Subcutaneous abdominal adipose tissue (tissue), 5 donors: Measurements from ENCODE around the gene BEX3.
"Not testable (repeated sequence)": the region's sequence is repeated elsewhere in the genome, so short reads cannot be mapped to it uniquely, and the experiment has no call there.

Experiments used
- H3K27ac ChIP-seq: one replicate; pipeline ENCODE4 v1.7.0; 2013; ENCODE audit warnings: low read depth, mild to moderate bottlenecking, inconsistent platforms, low read length, moderate library complexity
- H3K27me3 ChIP-seq, 5 donors: one replicate each; pipeline ENCODE4 v1.7.0; 2013; ENCODE audit warnings: low read length in 5 of 5, inconsistent platforms in 1 of 5; ENCODE audit not compliant: control insufficient read depth in 5 of 5, insufficient read depth in 4 of 5
- H3K36me3 ChIP-seq, 5 donors: one replicate each; pipeline ENCODE4 v1.7.0; 2013; ENCODE audit warnings: low read length in 5 of 5; ENCODE audit not compliant: control insufficient read depth in 5 of 5, insufficient read depth in 5 of 5
- H3K4me1 ChIP-seq, 5 donors: one replicate each; pipeline ENCODE4 v1.7.0; 2013; ENCODE audit warnings: low read length in 5 of 5, mild to moderate bottlenecking in 3 of 5, moderate library complexity in 1 of 5; ENCODE audit not compliant: control insufficient read depth in 5 of 5, insufficient read depth in 5 of 5
- H3K4me3 ChIP-seq, 5 donors: one replicate each; pipeline ENCODE4 v1.7.0; 2013; ENCODE audit warnings: low read length in 5 of 5, low read depth in 1 of 5
- H3K9ac ChIP-seq, 5 donors: one replicate each; pipeline ENCODE4 v1.7.0; 2013; ENCODE audit warnings: low read length in 5 of 5, mild to moderate bottlenecking in 4 of 5, moderate library complexity in 3 of 5
- H3K9me3 ChIP-seq, 5 donors: one replicate each; pipeline ENCODE4 v1.7.0; 2013; ENCODE audit warnings: low read length in 5 of 5; ENCODE audit not compliant: control insufficient read depth in 5 of 5
- donor health status: healthy.
- donor health status: healthy.
- donor health status: healthy.
- donor health status: healthy.
- donor health status: healthy.

BEX3 gene

GRCh38 chrX:103397707-103398106, 21.4 kb downstream of the BEX3 start:
- no peak overlapping the region for H3K27ac ChIP-seq
- peaks cover 0 to 24% (median 15%) of the 10 kb centered on the region in 5 donors for H3K27me3 ChIP-seq
- H3K4me1 ChIP-seq = no peaks in the 10 kb centered on the region
- H3K36me3 ChIP-seq = no peaks in the 10 kb centered on the region
- no peak overlapping the region for H3K9ac ChIP-seq
- H3K9me3 ChIP-seq = no peaks in the 10 kb centered on the region
- H3K4me3 ChIP-seq = no peak overlapping the region

- H3K27me3 ChIP-seq = peaks cover 0 to 24% (median 15%) of the 10 kb centered on the region in 5 donors
- H3K9me3 ChIP-seq = no peaks in the 10 kb centered on the region
- no peaks in the 10 kb centered on the region for H3K4me1 ChIP-seq
- no peak overlapping the region for H3K4me3 ChIP-seq
- H3K27ac ChIP-seq = no peak overlapping the region
- no peaks in the 10 kb centered on the region for H3K36me3 ChIP-seq
- H3K9ac ChIP-seq = no peak overlapping the region
Measured at GRCh38 chrX:103398421-103398864, 22.1 kb downstream of the BEX3 start.

- no peak overlapping the region for H3K4me3 ChIP-seq
- H3K27ac ChIP-seq = no peak overlapping the region
- H3K27me3 ChIP-seq = peaks cover 0 to 24% (median 15%) of the 10 kb centered on the region in 5 donors
- no peaks in the 10 kb centered on the region for H3K36me3 ChIP-seq
- H3K9ac ChIP-seq = no peak overlapping the region
- H3K4me1 ChIP-seq = peaks cover 0 to 6% (median 0%) of the 10 kb centered on the region in 5 donors
- no peaks in the 10 kb centered on the region for H3K9me3 ChIP-seq
Measured at GRCh38 chrX:103399744-103400143, 23.4 kb downstream of the BEX3 start.

GRCh38 chrX:103400931-103401330, 24.6 kb downstream of the BEX3 start:
- Histone ChIP-seq H3K4me3 (no peak overlapping the region), H3K9me3 (no peaks in the 10 kb centered on the region), H3K9ac (no peak overlapping the region), H3K4me1 (peaks cover 0 to 10% (median 0%) of the 10 kb centered on the region in 5 donors), H3K36me3 (no peaks in the 10 kb centered on the region), H3K27me3 (peaks cover 3 to 23% (median 15%) of the 10 kb centered on the region in 5 donors), H3K27ac (no peak overlapping the region)

- H3K4me3 ChIP-seq = peak overlapping the region; percentile 61 to 74 (median 65)
- H3K27ac ChIP-seq = no peak overlapping the region
- H3K4me1 ChIP-seq = peaks cover 0 to 10% (median 0%) of the 10 kb centered on the region in 5 donors
- no peaks in the 10 kb centered on the region for H3K36me3 ChIP-seq
- peaks cover 0 to 18% (median 6%) of the 10 kb centered on the region in 5 donors for H3K27me3 ChIP-seq
- peak overlapping the region in 3 of 5 donors; percentile 13 to 60 (median 39) for H3K9ac ChIP-seq
- no peaks in the 10 kb centered on the region for H3K9me3 ChIP-seq
Measured at GRCh38 chrX:103404231-103405008, 28.1 kb downstream of the BEX3 start.

GRCh38 chrX:103405009-103405333, 28.6 kb downstream of the BEX3 start:
- Histone ChIP-seq H3K9ac (peak overlapping the region in 3 of 5 donors; percentile 13 to 60 (median 39)), H3K27me3 (peaks cover 0 to 18% (median 6%) of the 10 kb centered on the region in 5 donors)

GRCh38 chrX:103406256-103406655, 29.9 kb downstream of the BEX3 start:
- Histone ChIP-seq H3K27ac (no peak overlapping the region), H3K4me3 (no peak overlapping the region), H3K36me3 (no peaks in the 10 kb centered on the region), H3K4me1 (peaks cover 0 to 10% (median 0%) of the 10 kb centered on the region in 5 donors), H3K27me3 (peaks cover 0 to 13% (median 3%) of the 10 kb centered on the region in 5 donors), H3K9ac (no peak overlapping the region), H3K9me3 (no peaks in the 10 kb centered on the region)

More at GRCh38 chrX:103405009-103405333, 28.6 kb downstream of the BEX3 start:
- Histone ChIP-seq H3K9me3 (no peaks in the 10 kb centered on the region), H3K27ac (no peak overlapping the region), H3K4me3 (peak overlapping the region; percentile 61 to 74 (median 65)), H3K4me1 (peaks cover 0 to 10% (median 0%) of the 10 kb centered on the region in 5 donors), H3K36me3 (no peaks in the 10 kb centered on the region)

GRCh38 chrX:103407776-103408175, 31.4 kb downstream of the BEX3 start:
- no peak overlapping the region for H3K9ac ChIP-seq
- H3K27ac ChIP-seq = no peak overlapping the region
- H3K9me3 ChIP-seq = peaks cover 0 to 3% (median 0%) of the 10 kb centered on the region in 5 donors
- H3K4me1 ChIP-seq = peaks cover 0 to 10% (median 0%) of the 10 kb centered on the region in 5 donors
- no peak overlapping the region for H3K4me3 ChIP-seq
- H3K36me3 ChIP-seq = no peaks in the 10 kb centered on the region
- peaks cover 0 to 11% (median 3%) of the 10 kb centered on the region in 5 donors for H3K27me3 ChIP-seq

GRCh38 chrX:103411721-103412120, 35.4 kb downstream of the BEX3 start:
- not testable (repeated sequence) for H3K9ac ChIP-seq, H3K4me1 ChIP-seq, H3K4me3 ChIP-seq, H3K9me3 ChIP-seq, H3K27ac ChIP-seq, H3K36me3 ChIP-seq
- H3K27me3 ChIP-seq = peaks cover 0 to 20% (median 10%) of the 10 kb centered on the region in 5 donors

- Histone ChIP-seq H3K9ac (no peak overlapping the region), H3K4me1 (no peaks in the 10 kb centered on the region), H3K27me3 (peaks cover 0 to 12% (median 10%) of the 10 kb centered on the region in 5 donors), H3K4me3 (no peak overlapping the region), H3K36me3 (no peaks in the 10 kb centered on the region), H3K9me3 (peaks cover 0 to 3% (median 0%) of the 10 kb centered on the region in 5 donors), H3K27ac (no peak overlapping the region)
Measured at GRCh38 chrX:103413705-103414387, 37.5 kb downstream of the BEX3 start.
